ENCODE measurements around the gene METTL6.
"Not testable (repeated sequence)": the region's sequence is repeated elsewhere in the genome, so short reads cannot be mapped to it uniquely, and the experiment has no call there.

Gene METTL6

GRCh38 chr3:15405448-15406050 lies 21.8 kb downstream of the METTL6 start:
- DNase-seq (ENCODE audit: low read depth in 2 of 2) = no peak

- no peak for DNase-seq (ENCODE audit: low read depth in 2 of 2)
Observed at GRCh38 chr3:15404767-15405166, 22.6 kb downstream of the METTL6 start.

DNA sequence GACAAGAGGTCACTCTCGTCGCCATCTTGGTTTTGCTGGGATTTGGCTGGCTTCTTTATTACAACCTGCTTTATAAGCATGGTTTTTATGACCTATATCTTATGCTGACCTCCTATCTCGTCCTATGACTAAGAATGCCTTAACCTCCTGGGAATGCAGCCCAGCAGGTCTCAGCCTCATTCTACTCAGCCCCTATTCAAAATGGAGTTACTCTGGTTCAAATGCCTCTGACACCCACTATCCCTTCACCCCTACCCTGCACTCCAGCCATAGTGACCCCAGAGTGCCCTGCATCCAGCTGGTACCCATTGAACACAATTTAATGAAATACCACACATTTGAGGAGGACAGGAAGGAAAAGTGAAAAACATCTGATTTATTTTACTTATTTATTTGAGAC lies 23.4 kb downstream of the METTL6 start:
- no peak for DNase-seq (ENCODE audit: low read depth in 2 of 2)

- no peak for DNase-seq (ENCODE audit: low read depth in 2 of 2)
Observed at GRCh38 chr3:15403495-15403894, 23.8 kb downstream of the METTL6 start.

- no peak for DNase-seq (ENCODE audit: low read depth in 2 of 2)
Observed at GRCh38 chr3:15401936-15402335, 25.4 kb downstream of the METTL6 start.

- DNase-seq (ENCODE audit: low read depth in 2 of 2) = no peak
Observed at GRCh38 chr3:15399970-15400369, 27.4 kb downstream of the METTL6 start.

DNA sequence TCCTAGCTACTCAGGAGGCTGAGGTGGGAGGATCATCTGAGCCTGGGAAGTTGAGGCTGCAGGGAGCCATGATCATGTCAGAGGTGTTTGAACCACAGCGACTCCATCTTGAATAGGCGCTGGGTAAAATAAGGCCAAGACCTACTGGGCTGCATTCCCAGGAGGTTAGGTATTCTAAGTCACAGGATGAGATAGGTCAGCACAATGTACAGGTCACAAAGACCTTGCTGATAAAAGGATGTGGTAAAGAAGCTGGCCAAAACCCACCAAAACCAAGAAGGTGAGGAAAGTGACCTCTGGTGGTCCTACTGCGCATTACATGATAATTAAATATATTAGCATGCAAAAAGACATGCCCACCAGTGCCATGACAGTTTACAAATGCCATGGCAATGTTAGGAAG lies 28.6 kb downstream of the METTL6 start:
- DNase-seq (ENCODE audit: low read depth in 2 of 2) = not testable (repeated sequence)

DNA sequence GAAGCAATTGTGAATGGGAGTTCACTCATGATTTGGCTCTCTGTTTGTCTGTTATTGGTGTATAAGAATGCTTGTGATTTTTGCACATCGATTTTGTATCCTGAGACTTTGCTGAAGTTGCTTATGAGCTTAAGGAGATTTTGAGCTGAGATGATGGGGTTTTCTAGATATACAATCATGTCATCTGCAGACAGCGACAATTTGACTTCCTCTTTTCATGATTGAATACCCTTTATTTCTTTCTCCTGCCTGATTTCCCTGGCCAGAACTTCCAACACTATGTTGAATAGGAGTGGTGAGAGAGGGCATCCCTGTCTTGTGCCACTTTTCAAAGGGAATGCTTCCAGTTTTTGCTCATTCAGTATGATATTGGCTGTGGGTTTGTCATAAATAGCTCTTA lies 34.1 kb downstream of the METTL6 start:
- not testable (repeated sequence) for DNase-seq (ENCODE audit: low read depth in 2 of 2)

- DNase-seq (ENCODE audit: low read depth in 2 of 2) = no peak
Observed at GRCh38 chr3:15391007-15391406, 36.3 kb downstream of the METTL6 start.

GRCh38 chr3:15390460-15390859 lies 36.9 kb downstream of the METTL6 start:
- DNase-seq (ENCODE audit: low read depth in 2 of 2) = no peak

GRCh38 chr3:15388335-15388734 lies 39.0 kb downstream of the METTL6 start:
- not testable (repeated sequence) for DNase-seq (ENCODE audit: low read depth in 2 of 2)

GRCh38 chr3:15387735-15388134 lies 39.6 kb downstream of the METTL6 start:
- DNase-seq (ENCODE audit: low read depth in 2 of 2) = no peak

GRCh38 chr3:15387171-15387581 lies 40.2 kb downstream of the METTL6 start:
- DNase-seq (ENCODE audit: low read depth in 2 of 2) = no peak

DNA sequence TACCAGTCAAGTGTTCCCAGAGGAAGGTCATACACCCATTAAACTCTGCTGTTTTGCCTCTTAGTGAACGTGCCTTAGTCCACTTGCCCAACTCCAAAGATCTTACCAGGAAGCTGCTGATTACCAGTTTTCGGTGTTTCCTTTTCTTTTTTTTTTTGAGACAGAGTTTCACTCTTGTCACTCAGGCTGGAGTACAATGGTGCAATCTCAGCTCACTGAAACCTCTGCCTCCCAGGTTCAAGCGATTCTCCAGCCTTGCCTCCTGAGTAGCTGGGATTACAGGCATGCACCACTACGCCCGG lies 40.7 kb downstream of the METTL6 start:
- DNase-seq (ENCODE audit: low read depth in 2 of 2) = not testable (repeated sequence)

DNA sequence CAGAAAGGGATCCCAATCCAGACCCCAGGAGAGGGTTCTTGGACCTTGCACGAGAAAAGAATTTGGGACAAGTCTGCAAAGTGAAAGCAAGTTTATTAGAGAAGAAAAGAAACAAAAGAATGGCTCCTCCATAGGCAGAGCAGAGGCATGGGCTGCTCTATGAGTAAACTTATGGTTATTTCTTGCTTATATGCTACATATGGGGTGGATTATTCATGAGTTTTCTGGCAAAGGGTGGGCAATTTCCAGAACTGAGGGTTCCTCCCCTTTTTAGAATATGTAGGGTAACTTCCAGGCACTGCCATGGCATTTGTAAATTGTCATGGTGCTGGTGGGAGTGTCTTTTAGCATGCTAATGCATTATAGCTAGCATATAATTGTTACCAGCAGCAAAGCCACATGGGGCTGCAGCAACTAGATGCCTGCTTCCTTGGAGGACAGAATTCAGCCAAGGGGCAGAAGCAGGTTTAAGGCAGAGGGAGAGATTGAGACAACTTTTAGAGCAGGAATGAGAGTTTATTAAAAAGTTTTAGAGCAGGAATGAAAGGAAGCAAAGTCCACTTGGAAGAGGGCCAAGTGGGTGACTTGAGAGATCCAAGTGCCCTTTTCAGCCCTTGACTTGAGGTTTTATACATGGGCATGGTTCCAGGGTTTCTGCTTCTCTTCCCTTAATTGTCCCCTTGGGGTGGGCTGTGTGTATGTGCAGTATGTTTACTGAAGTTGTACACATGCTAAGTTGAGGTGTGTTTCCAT lies 41.3 kb downstream of the METTL6 start:
- no peak for DNase-seq (ENCODE audit: low read depth in 2 of 2)

DNA sequence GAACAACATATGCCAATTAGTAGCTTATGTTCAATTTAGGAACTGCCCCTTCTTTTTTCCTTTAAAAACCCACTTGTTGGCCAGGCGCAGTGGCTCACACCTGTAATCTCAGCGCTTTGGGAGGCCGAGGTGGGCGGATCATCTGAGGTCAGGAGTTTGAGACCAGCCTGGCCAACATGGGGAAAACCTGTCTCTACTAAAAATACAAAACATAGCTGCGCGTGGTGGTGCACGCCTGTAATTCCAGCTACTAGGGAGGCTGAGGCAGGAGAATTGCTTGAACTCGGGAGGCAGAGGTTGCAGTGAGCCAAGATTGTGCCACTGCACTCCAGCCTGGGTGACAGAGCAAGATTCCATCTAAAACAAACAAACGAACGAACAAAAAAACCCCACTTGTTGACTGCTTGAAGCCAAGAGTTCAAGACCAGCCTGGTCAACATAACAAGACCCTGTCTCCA lies 42.1 kb downstream of the METTL6 start:
- not testable (repeated sequence) for DNase-seq (ENCODE audit: low read depth in 2 of 2)

- no peak for DNase-seq (ENCODE audit: low read depth in 2 of 2)
Observed at GRCh38 chr3:15384510-15385237, 42.7 kb downstream of the METTL6 start.

DNA sequence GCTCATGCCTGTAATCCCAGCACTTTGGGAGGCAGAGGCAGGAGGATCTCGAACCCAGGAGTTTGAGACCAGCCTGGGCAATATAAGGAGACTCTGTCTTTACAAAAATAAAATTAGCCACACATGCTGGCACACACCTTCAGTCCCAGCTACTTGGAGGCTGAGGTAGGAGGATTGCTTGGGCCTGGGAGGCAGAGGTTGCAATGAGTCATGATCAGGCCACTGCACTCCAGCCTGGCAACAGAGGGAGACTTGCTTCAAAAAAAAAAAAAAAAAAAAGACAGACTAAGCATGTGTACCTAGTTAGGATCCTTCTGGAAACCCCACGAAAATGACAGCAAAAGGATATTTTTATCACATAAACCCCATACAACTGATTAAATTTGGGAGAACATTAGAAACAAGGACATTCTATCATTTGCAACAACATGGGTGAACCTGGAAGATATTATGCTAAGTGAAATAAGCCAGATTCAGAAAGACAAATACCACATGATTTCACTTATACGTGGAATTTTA lies 44.9 kb downstream of the METTL6 start:
- DNase-seq (ENCODE audit: low read depth in 2 of 2) = no peak

DNA sequence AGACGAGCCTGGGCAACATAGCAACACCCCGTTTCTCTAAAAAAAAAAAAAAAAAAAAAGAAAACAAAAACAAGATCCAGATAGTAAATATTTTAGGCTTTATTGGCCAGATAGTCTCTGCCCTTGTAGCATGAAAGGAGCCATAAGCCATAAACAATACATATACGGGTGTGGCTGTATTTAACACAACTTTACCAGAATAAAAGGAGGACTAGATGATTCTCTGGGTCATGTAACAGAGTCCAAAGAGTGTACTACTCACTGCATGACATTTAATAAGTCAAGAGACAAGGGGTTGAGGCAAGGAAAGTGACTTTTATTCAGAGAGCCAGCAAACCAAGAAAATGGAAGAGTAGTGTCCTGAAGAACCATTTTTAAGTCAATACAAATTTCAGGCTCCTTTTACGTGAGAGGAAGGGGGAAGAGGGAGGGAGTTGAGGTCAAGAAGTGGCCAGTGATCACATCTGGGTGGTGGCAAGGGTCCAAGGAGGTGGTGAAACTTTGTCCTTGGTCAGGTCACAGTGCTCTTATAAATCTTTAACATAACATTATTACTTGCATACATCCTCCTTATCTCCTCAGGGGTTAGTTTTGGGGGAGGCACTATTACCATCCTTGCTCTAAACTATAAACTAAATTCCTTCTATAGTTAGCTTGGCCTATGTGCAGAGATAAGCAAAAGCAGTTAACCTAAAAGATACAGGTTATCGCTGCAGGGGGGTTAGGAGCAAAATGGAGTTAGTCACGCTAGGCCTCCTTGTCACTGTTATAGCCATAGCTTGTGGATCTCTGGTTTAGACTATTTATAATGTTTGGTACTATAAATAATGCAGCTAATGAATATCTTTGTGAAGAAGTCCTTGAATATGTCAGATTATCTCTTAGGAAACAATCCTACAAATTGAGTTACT lies 46.1 kb downstream of the METTL6 start:
- no peak for DNase-seq (ENCODE audit: low read depth in 2 of 2)

- DNase-seq (ENCODE audit: low read depth in 2 of 2) = peak; percentile 93
Observed at GRCh38 chr3:15377961-15378791, 49.2 kb downstream of the METTL6 start.

All from stimulated activated CD8-positive, alpha-beta memory T cell treated with anti-CD3 and anti-CD28 coated beads, Interleukin-7, amount 100 ng/mL, for 1 hour (primary cell).